ENCODE data around the gene ARID1B. TPM values are rescaled to one million over a fixed set of nuclear protein-coding genes. Genes with fewer than 3 reads are reported as not detected.

The ARID1B gene
- total RNA-seq, 1 donor from 2014 or later, result 16.3 TPM

DNA sequence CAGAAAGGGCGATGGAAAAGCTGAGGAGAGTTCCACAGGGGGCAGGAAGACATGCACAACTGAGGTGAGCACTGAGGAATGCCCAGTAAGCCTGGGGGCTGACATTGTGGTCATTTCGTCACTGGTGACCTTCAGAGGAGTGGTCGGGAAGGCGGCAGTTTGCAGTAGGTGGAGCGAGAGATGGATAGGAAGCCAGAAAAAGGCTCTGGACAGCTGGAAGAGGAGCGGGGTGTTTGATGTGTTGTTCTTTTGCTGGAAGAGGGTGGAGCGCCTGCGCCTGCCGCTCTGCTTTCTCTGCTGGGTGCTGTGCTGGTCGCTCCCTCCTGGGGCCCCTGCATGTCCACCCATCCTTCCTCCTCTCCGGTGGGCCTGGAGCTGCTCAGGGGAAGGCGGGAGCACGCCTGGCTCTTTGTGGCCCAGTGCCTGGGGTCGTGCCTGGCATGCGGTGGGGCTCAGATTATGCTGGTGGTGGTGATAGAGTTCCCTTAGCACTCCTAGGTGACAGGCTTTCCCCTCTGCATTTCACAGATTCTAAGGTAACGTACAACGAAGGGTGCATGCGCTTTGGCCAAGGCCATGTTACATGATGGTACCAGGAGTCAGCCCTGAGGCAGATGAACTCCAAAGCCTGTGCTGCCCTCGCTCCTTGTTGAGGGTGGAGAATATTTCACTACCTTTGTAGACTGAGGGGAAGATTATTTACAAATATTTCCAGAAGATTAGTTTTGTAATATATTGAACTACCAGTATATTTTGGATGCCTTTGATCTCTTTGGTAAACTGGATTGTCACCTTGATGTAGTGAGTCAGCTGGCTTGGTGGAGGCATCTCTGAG is 20.9 kb downstream of the ARID1B start:
- Histone ChIP-seq H3K4me3 (ENCODE audit: low read depth, low read length) (no peak overlapping the region), H3K27me3 (ENCODE audit: control insufficient read depth, insufficient read depth, low read length) (no peaks in the 10 kb centered on the region), H3K36me3 (ENCODE audit: control insufficient read depth, insufficient read depth, low read length) (no peaks in the 10 kb centered on the region)
- TF ChIP-seq, protein P1, sequence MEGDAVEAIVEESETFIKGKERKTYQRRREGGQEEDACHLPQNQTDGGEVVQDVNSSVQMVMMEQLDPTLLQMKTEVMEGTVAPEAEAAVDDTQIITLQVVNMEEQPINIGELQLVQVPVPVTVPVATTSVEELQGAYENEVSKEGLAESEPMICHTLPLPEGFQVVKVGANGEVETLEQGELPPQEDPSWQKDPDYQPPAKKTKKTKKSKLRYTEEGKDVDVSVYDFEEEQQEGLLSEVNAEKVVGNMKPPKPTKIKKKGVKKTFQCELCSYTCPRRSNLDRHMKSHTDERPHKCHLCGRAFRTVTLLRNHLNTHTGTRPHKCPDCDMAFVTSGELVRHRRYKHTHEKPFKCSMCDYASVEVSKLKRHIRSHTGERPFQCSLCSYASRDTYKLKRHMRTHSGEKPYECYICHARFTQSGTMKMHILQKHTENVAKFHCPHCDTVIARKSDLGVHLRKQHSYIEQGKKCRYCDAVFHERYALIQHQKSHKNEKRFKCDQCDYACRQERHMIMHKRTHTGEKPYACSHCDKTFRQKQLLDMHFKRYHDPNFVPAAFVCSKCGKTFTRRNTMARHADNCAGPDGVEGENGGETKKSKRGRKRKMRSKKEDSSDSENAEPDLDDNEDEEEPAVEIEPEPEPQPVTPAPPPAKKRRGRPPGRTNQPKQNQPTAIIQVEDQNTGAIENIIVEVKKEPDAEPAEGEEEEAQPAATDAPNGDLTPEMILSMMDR (IDR thresholded peaks at IDR 0.05; ENCODE audit: insufficient read depth, low read length, severe bottlenecking), result no peak
- DNase-seq (ENCODE audit: low read depth), result no peak
- FAIRE-seq, result no peak

DNA sequence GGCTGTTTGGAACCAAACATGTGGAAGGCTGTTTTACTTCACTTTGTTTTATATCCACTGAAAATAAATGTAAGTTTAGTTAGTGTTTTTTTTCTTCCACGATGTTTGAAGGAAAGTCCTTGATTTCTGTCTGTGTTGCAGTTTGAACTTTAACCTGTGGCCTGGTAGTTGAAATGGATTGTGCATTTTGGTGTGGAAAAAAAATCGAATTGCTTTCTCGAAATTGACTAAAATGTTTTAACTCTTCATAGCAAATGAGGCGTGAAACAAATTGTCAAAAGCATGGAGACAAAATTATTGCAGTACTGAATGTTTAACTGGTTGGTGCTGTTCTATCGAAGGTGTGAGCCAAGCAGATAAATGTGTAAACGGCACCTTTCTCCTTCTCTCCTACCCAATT is 24.5 kb downstream of the ARID1B start:
- DNase-seq (ENCODE audit: low read depth) (no peak), FAIRE-seq (no peak)
- TF ChIP-seq, protein P1 (IDR thresholded peaks at IDR 0.05; ENCODE audit: insufficient read depth, low read length, severe bottlenecking), result no peak
- H3K4me3 ChIP-seq (ENCODE audit: low read depth, low read length), result no peak overlapping the region
- no peaks in the 10 kb centered on the region for H3K36me3 ChIP-seq (ENCODE audit: control insufficient read depth, insufficient read depth, low read length)
- no peaks in the 10 kb centered on the region for H3K27me3 ChIP-seq (ENCODE audit: control insufficient read depth, insufficient read depth, low read length)

DNA sequence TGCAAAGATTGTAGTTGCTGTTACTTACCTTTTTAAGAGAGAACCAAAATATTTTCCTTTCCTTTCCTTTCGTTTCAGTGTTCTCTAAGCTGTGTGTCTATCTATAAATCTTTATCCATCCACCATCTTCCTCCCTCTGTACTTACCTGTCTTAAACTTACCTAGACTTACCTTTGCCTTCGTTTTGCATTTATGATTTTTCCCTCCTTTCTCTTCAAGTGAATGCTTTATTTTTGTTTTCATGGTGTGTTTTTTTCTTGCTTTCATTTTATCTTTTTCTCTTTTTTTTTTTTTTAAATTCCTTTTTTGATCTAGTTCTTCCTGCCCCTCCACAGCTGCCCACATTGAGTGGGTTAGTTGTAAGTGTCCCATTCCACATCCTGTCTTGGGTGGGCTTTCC is 26.2 kb downstream of the ARID1B start:
- TF ChIP-seq, protein P1 (IDR thresholded peaks at IDR 0.05; ENCODE audit: insufficient read depth, low read length, severe bottlenecking), result no peak
- H3K36me3 ChIP-seq (ENCODE audit: control insufficient read depth, insufficient read depth, low read length), result no peaks in the 10 kb centered on the region
- H3K4me3 ChIP-seq (ENCODE audit: low read depth, low read length), result no peak overlapping the region
- DNase-seq (ENCODE audit: low read depth), result no peak
- no peaks in the 10 kb centered on the region for H3K27me3 ChIP-seq (ENCODE audit: control insufficient read depth, insufficient read depth, low read length)
- no peak for FAIRE-seq

DNA sequence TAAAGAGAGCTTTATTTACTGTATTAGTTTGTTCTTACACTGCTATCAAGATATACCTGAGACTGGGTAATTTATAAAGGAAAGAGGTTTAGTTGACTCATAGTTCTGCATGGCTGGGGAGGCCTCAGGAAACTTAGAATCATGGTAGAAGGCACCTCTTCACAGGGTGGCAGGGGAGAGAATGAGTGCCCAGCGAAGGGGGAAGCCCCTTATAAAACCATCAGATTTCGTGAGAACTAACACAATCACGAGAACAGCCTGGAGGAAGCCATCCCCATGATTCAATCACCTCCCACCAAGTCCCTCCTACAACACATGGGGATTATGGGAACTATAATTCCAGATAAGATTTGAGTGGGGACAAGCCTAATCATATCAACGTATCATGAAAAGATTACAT is 27.2 kb downstream of the ARID1B start:
- no peak for DNase-seq (ENCODE audit: low read depth)
- TF ChIP-seq, protein P1 (IDR thresholded peaks at IDR 0.05; ENCODE audit: insufficient read depth, low read length, severe bottlenecking), result no peak
- no peak for FAIRE-seq
- H3K4me3 ChIP-seq (ENCODE audit: low read depth, low read length), result no peak overlapping the region
- no peaks in the 10 kb centered on the region for H3K27me3 ChIP-seq (ENCODE audit: control insufficient read depth, insufficient read depth, low read length)
- no peaks in the 10 kb centered on the region for H3K36me3 ChIP-seq (ENCODE audit: control insufficient read depth, insufficient read depth, low read length)

DNA sequence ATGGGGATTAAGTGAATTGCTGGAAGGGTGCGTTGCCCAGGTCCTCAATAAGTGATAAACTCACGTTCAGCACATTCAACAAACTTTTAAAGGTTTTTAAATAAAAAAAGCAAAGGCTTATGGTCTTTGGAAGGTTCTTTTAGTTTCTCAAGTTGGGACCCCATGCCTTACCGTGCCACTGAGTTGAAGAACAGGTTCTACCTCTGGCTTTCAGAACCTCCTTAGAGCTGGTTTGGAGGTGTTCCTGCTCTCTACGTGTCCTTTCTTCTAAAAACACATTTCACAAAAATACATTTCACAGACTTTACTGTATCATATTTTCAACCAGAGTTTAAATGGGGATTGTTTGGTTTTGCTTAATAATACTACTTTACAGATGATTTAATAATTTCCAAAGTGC is 29.0 kb downstream of the ARID1B start:
- no peak for FAIRE-seq
- no peak overlapping the region for H3K4me3 ChIP-seq (ENCODE audit: low read depth, low read length)
- no peaks in the 10 kb centered on the region for H3K36me3 ChIP-seq (ENCODE audit: control insufficient read depth, insufficient read depth, low read length)
- TF ChIP-seq, protein P1 (IDR thresholded peaks at IDR 0.05; ENCODE audit: insufficient read depth, low read length, severe bottlenecking), result no peak
- no peaks in the 10 kb centered on the region for H3K27me3 ChIP-seq (ENCODE audit: control insufficient read depth, insufficient read depth, low read length)
- DNase-seq (ENCODE audit: low read depth), result no peak

DNA sequence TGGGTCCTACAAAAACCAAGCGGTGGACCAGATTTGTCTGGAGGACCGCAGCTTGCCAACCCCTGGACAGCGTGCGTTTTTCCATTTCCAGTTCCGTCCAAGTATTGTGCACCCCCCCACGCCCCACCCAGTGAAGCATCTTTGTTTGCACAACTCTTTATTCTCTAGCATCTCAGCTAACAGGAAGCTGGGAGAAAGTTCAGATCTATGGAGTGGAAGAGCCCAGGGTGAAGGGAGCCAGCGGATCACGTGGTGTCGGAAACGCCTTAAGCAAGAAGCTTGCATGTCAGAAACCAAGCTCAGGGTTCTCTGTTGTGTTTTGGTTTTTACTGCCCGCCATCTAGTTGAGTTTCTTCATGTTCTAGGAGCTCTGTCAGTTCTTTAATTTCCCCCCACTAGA is 29.9 kb downstream of the ARID1B start:
- DNase-seq (ENCODE audit: low read depth) (no peak), FAIRE-seq (no peak)
- TF ChIP-seq, protein P1 (IDR thresholded peaks at IDR 0.05; ENCODE audit: insufficient read depth, low read length, severe bottlenecking), result no peak
- Histone ChIP-seq H3K4me3 (ENCODE audit: low read depth, low read length) (no peak overlapping the region), H3K27me3 (ENCODE audit: control insufficient read depth, insufficient read depth, low read length) (no peaks in the 10 kb centered on the region), H3K36me3 (ENCODE audit: control insufficient read depth, insufficient read depth, low read length) (no peaks in the 10 kb centered on the region)
